Measurements from ENCODE around the gene TMEM238. TPM values are rescaled to one million over a fixed set of nuclear protein-coding genes. Genes with fewer than 3 reads are reported as not detected.

TMEM238 gene
- total and polyA plus RNA-seq, 9 of the 15 experiments (the other 6 are each of a cell fraction or from before 2014, with no cell fraction given): 0.18 to 5.1 (median 1.3) TPM; not detected in 4

- TF ChIP-seq EP400 (IDR thresholded peaks at IDR 0.05) (peak; percentile 42), PBX2 (CRISPR knock-in tag; IDR thresholded peaks at IDR 0.05; ENCODE audit: low read depth) (peak; percentile 97), PBX2 (tag; conservative IDR thresholded peaks at IDR 0.05; ENCODE audit: low read depth) (peak; percentile 100), SPI1 (IDR thresholded peaks at IDR 0.05; ENCODE audit: borderline replicate concordance, low read depth, low read length) (no peak), HCFC1 (IDR thresholded peaks at IDR 0.05; ENCODE audit: low read depth, low read length) (no peak; the same call in 1 of the 2 replicates), POLR2H (tag; IDR thresholded peaks at IDR 0.05; ENCODE audit: low read depth) (peak; percentile 56), THRB (CRISPR knock-in tag; conservative IDR thresholded peaks at IDR 0.05) (no peak), CTCFL (IDR thresholded peaks at IDR 0.05; ENCODE audit: borderline replicate concordance, insufficient read depth, low read depth, low read length, poor library complexity, severe bottlenecking) (peak; percentile 54), ETV1 (tag; conservative IDR thresholded peaks at IDR 0.05; ENCODE audit: low read depth) (no peak), KDM4B (IDR thresholded peaks at IDR 0.05; ENCODE audit: borderline replicate concordance in 2 of 2, low read depth in 1 of 2) (0 out of 4 replicates have a peak, but pooled peaks of 1 of the 2 experiments have one; percentile 27), TOE1 (IDR thresholded peaks at IDR 0.05; ENCODE audit: borderline replicate concordance) (no peak), TOE1 (CRISPR knock-in tag; IDR thresholded peaks at IDR 0.05; ENCODE audit: borderline replicate concordance, low read depth) (no peak), GABPB1 (CRISPR knock-in tag; IDR thresholded peaks at IDR 0.05) (no peak; the same call in 1 of the 2 replicates), E2F1 (CRISPR knock-in tag; IDR thresholded peaks at IDR 0.05) (peak; percentile 93), ZBTB26 (CRISPR knock-in tag; IDR thresholded peaks at IDR 0.05) (no peak), PML (IDR thresholded peaks at IDR 0.05; ENCODE audit: low read length) (no peak)
Measured at GRCh38 chr19:55339105-55339888, 44.8 kb downstream of the TMEM238 start, which contains the start of gene KMT5C (continued).

Data from K562 (cell line).